Measurements from ENCODE around the gene PACS1. TPM values are rescaled to one million over a fixed set of nuclear protein-coding genes. Genes with fewer than 3 reads are reported as not detected.

Gene PACS1
- polyA plus RNA-seq, 3 donors: 8.1 to 36.8 (median 12.4) TPM

DNA sequence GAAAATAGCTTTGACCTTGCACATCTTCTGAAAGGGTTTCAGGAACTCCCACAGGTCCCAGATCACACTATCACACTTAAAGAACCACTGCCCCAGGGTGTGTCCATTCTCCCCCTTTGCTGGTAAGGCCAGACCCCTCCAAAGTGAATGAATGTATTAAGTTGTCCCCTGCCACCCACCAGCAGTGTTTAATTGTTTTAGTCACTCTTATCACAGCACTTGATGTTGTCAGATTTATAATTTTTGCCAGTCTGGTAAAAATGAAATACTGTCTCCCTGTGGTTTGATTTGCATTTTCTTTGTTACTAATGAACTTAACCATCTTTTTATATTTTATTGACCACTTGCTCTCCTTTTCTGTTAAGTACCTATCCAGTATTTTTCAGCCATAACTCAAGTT, 108.8 kb downstream of the PACS1 start:
- Histone ChIP-seq H3K79me2 (ENCODE audit: insufficient read depth, low read length) (peaks cover 6% of the 10 kb centered on the region), H3K4me2 (replicated peaks; ENCODE audit: extremely low read depth, low read length, poor library complexity, severe bottlenecking) (no peak overlapping the region)
- H3K27ac Mint-ChIP-seq: no peak overlapping the region

GRCh38 chr11:66181632-66182315, 111.7 kb downstream of the PACS1 start:
- no peak overlapping the region for H3K4me2 ChIP-seq (replicated peaks; ENCODE audit: extremely low read depth, low read length, poor library complexity, severe bottlenecking)
- no peak overlapping the region for H3K9ac ChIP-seq (ENCODE audit: insufficient read depth, low read length, poor library complexity, severe bottlenecking)
- H3K4me1 ChIP-seq (ENCODE audit: control insufficient read depth in 1 of 2, insufficient read depth in 2 of 2, low read length in 2 of 2): no peaks in the 10 kb centered on the region
- H3K79me2 ChIP-seq (ENCODE audit: insufficient read depth, low read length): peaks cover 7% of the 10 kb centered on the region
- Mint-ChIP-seq H3K4me3 (no peak overlapping the region), H3K4me1 (no peaks in the 10 kb centered on the region), H3K36me3 (peaks cover 3 to 4% of the 10 kb centered on the region in 2 donors), H3K27ac (no peak overlapping the region), H3K27me3 (ENCODE audit: low read depth in 3 of 3) (peaks cover 0 to 2% (median 1%) of the 10 kb centered on the region in 3 donors), H3K9me3 (no peaks in the 10 kb centered on the region)
- H3K27ac ChIP-seq (ENCODE audit: low read depth in 1 of 2, low read length in 2 of 2): no peak overlapping the region
- H3K9me3 ChIP-seq (replicated peaks in 1 of 2; ENCODE audit: control insufficient read depth in 1 of 2, insufficient read depth in 1 of 2, low read length in 2 of 2): no peaks in the 10 kb centered on the region
- no peak for DNase-seq
- H2AFZ ChIP-seq (ENCODE audit: insufficient read depth, low read depth, low read length, poor library complexity, severe bottlenecking): no peak overlapping the region
- WGBS (ENCODE audit: insufficient coverage): no CpG with 5 or more reads among the region's 2 CpGs
- no peaks in the 10 kb centered on the region for H3K27me3 ChIP-seq (ENCODE audit: control insufficient read depth in 2 of 2, insufficient read depth in 2 of 2, low read length in 2 of 2)
- H3K36me3 ChIP-seq (replicated peaks in 1 of 2; ENCODE audit: control insufficient read depth in 1 of 2, insufficient read depth in 2 of 2, low read length in 2 of 2): no peaks in the 10 kb centered on the region
- TF ChIP-seq, protein P1, sequence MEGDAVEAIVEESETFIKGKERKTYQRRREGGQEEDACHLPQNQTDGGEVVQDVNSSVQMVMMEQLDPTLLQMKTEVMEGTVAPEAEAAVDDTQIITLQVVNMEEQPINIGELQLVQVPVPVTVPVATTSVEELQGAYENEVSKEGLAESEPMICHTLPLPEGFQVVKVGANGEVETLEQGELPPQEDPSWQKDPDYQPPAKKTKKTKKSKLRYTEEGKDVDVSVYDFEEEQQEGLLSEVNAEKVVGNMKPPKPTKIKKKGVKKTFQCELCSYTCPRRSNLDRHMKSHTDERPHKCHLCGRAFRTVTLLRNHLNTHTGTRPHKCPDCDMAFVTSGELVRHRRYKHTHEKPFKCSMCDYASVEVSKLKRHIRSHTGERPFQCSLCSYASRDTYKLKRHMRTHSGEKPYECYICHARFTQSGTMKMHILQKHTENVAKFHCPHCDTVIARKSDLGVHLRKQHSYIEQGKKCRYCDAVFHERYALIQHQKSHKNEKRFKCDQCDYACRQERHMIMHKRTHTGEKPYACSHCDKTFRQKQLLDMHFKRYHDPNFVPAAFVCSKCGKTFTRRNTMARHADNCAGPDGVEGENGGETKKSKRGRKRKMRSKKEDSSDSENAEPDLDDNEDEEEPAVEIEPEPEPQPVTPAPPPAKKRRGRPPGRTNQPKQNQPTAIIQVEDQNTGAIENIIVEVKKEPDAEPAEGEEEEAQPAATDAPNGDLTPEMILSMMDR (IDR thresholded peaks at IDR 0.05): no peak
- H4K20me1 ChIP-seq (ENCODE audit: insufficient read depth, low read length): peaks cover 67% of the 10 kb centered on the region
- H3K4me3 ChIP-seq (replicated peaks in 1 of 3; ENCODE audit: low read depth in 2 of 3, low read length in 3 of 3): no peak overlapping the region
- intact Hi-C loops (cut with micrococcal nuclease): no loop called here

More for the DNA sequence above, 108.8 kb downstream of the PACS1 start:
- Histone ChIP-seq H3K36me3 (replicated peaks in 1 of 2; ENCODE audit: control insufficient read depth in 1 of 2, insufficient read depth in 2 of 2, low read length in 2 of 2) (no peaks in the 10 kb centered on the region), H3K27me3 (ENCODE audit: control insufficient read depth in 2 of 2, insufficient read depth in 2 of 2, low read length in 2 of 2) (no peaks in the 10 kb centered on the region), H3K27ac (ENCODE audit: low read depth in 1 of 2, low read length in 2 of 2) (no peak overlapping the region), H4K20me1 (ENCODE audit: insufficient read depth, low read length) (peaks cover 53% of the 10 kb centered on the region), H2AFZ (ENCODE audit: insufficient read depth, low read depth, low read length, poor library complexity, severe bottlenecking) (no peak overlapping the region), H3K9me3 (replicated peaks in 1 of 2; ENCODE audit: control insufficient read depth in 1 of 2, insufficient read depth in 1 of 2, low read length in 2 of 2) (no peaks in the 10 kb centered on the region), H3K4me1 (ENCODE audit: control insufficient read depth in 1 of 2, insufficient read depth in 2 of 2, low read length in 2 of 2) (no peaks in the 10 kb centered on the region), H3K9ac (ENCODE audit: insufficient read depth, low read length, poor library complexity, severe bottlenecking) (no peak overlapping the region), H3K4me3 (replicated peaks in 1 of 3; ENCODE audit: low read depth in 2 of 3, low read length in 3 of 3) (no peak overlapping the region)
- Mint-ChIP-seq H3K27me3 (ENCODE audit: low read depth in 3 of 3) (peaks cover 0 to 2% (median 1%) of the 10 kb centered on the region in 3 donors), H3K36me3 (peaks cover 0 to 4% of the 10 kb centered on the region in 2 donors), H3K4me1 (no peaks in the 10 kb centered on the region), H3K9me3 (no peaks in the 10 kb centered on the region), H3K4me3 (no peak overlapping the region)
- no peak for DNase-seq
- intact Hi-C loops (cut with micrococcal nuclease): no loop called here
- TF ChIP-seq, protein P1 (IDR thresholded peaks at IDR 0.05): no peak
